RPMI7951 (cell line): ENCODE data around the gene LYZL4. TPM values are rescaled to one million over a fixed set of nuclear protein-coding genes. Genes with fewer than 3 reads are reported as not detected.
A peak's percentile ranks its signal among the peaks of the same experiment; 100 is the strongest.

Experiments
- DNase-seq: peaks from one replicate; pipeline ENCODE4 v3.0.0-alpha.2; 2012; ENCODE audit warnings: low read depth
- total RNA-seq: library from RNA; depleted of rRNA; stranded (reverse); fragments of >200 nt; shearing (Covaris generic); gene quantifications from 2 replicates; pipeline ENCODE4 v1.2.3, GENCODE V29; 2014; rRNA removed

Gene LYZL4
- total RNA-seq, 1 experiment from 2014 or later: 1.6 TPM

GRCh38 chr3:42371776-42372175 lies 38.6 kb downstream of the LYZL4 start:
- DNase-seq: no peak

- DNase-seq: no peak
Measured at GRCh38 chr3:42369832-42370231, 40.6 kb downstream of the LYZL4 start.

GRCh38 chr3:42369304-42369703 lies 41.1 kb downstream of the LYZL4 start:
- DNase-seq: peak; percentile 53

GRCh38 chr3:42368861-42369260 lies 41.5 kb downstream of the LYZL4 start:
- DNase-seq: no peak

GRCh38 chr3:42367903-42368302 lies 42.5 kb downstream of the LYZL4 start:
- DNase-seq: no peak

- DNase-seq: no peak
Measured at GRCh38 chr3:42366550-42366949, 43.9 kb downstream of the LYZL4 start.

GRCh38 chr3:42357335-42357734 lies 53.1 kb downstream of the LYZL4 start:
- no peak for DNase-seq

- DNase-seq: no peak
Measured at GRCh38 chr3:42355612-42356011, 54.8 kb downstream of the LYZL4 start.

- no peak for DNase-seq
Measured at GRCh38 chr3:42353631-42354030, 56.8 kb downstream of the LYZL4 start.

GRCh38 chr3:42351207-42351606 lies 59.2 kb downstream of the LYZL4 start:
- peak; percentile 80 for DNase-seq

- DNase-seq: no peak
Measured at GRCh38 chr3:42349765-42350594, 60.4 kb downstream of the LYZL4 start.

GRCh38 chr3:42347928-42348327 lies 62.5 kb downstream of the LYZL4 start:
- DNase-seq: no peak

Other genes starting within 250 kb of the LYZL4 start
- 1.6 and 7.7 TPM in 2 replicates for gene CCK, start 144.4 kb downstream of the LYZL4 start, total RNA-seq
- gene VIPR1, start 92.0 kb upstream of the LYZL4 start, total RNA-seq: 186 and 215 TPM in 2 replicates
- gene SEC22C, start 171.4 kb upstream of the LYZL4 start, total RNA-seq: 100 and 113 TPM in 2 replicates
- 59.2 and 67.4 TPM in 2 replicates for gene SS18L2, start 180.2 kb upstream of the LYZL4 start, total RNA-seq
- 21.5 and 28.0 TPM in 2 replicates for gene NKTR, start 190.1 kb upstream of the LYZL4 start, total RNA-seq
- gene ZBTB47, start 243.1 kb upstream of the LYZL4 start, total RNA-seq: 8.8 and 13.5 TPM in 2 replicates